HL-60 (cell line): ENCODE data around the gene SLC22A23.

Experiments
- CTCF ChIP-seq: IDR thresholded peaks from one replicate; pipeline ENCODE4 v1.5.1; 2011; ENCODE audit warnings: low read length, control low read depth, inconsistent platforms; ENCODE audit not compliant: insufficient read depth
- POLR2AphosphoS5 ChIP-seq: IDR thresholded peaks from 2 replicates; pipeline ENCODE4 v1.6.1; 2012; ENCODE audit warnings: low read depth

- TF ChIP-seq POLR2AphosphoS5 (no peak), CTCF (no peak)
These were observed 63.0 kb downstream of the SLC22A23 start for GRCh38 chr6:3393836-3394202.
